C1 segment of cervical spinal cord (tissue), 14 donors: Measurements from ENCODE around the gene EFL1.
"Not testable (repeated sequence)": the region's sequence is repeated elsewhere in the genome, so short reads cannot be mapped to it uniquely, and the experiment has no call there.

ENCODE experiments used
- DNase-seq, 14 donors: peaks; one replicate each; lab custom pipeline; 2025; lab: John Stamatoyannopoulos, UW

The EFL1 gene

GRCh38 chr15:82281276-82281675 is 18.7 kb upstream of the EFL1 start:
- DNase-seq: not testable (repeated sequence)

DNA sequence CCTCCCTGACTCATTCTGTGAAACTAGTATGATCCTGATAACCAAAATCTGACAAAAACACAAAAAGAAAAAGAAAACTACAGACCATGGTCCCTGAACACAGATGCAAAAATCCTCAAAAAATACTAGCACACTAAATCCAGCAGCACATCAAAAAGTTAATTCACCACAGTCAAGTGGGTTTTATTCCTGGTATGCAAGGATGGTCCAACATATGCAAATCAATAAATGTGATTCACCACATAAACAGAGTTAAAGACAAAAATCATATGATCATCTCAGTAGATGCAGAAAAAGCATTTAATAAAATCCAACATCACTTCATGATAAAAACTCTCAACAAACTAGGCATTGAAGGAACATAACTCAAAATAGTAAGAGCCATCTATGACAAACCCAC is 12.9 kb upstream of the EFL1 start:
- no peak for DNase-seq

GRCh38 chr15:82272154-82272553 is 9.6 kb upstream of the EFL1 start:
- no peak for DNase-seq

DNA sequence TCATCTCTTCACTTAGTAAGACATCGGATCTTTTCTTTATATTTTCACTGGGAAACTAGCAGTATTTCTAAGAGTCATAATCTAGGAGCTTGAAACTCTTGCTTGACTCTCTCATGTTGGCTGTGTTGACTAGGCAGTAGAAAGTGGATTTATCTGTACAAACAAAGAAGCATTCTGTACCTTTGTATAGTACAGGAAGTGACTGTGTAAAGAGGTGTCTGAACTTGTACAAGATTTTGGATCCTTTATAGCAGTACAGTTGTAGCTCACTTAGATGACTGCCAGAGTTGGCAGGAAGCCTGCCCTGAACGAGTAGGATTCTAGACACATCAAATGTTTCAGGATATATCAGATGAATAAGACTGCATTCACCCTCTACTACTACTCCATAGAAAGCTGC is 5.9 kb upstream of the EFL1 start:
- DNase-seq: not testable (repeated sequence)

GRCh38 chr15:82267137-82267536 is 4.6 kb upstream of the EFL1 start:
- not testable (repeated sequence) for DNase-seq

DNA sequence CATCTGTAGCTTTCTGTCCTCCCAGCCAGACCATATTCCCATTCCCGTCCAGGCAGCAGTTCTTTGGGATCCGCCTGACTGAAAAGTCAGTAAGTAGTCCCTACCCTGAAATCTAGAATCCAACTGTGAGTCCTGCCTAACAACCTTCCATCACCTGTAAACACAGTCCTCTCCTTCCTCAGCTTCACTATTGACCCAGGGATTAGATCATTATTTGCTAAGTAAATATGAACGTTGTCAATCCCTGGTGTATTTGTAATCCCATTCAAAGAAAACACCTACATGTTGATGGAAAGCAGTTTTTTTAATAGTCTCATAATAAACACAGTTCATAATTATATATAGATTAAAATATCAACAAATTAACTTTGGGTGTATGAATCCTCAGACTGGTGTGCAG is 816 bp upstream of the EFL1 start:
- no peak for DNase-seq

DNA sequence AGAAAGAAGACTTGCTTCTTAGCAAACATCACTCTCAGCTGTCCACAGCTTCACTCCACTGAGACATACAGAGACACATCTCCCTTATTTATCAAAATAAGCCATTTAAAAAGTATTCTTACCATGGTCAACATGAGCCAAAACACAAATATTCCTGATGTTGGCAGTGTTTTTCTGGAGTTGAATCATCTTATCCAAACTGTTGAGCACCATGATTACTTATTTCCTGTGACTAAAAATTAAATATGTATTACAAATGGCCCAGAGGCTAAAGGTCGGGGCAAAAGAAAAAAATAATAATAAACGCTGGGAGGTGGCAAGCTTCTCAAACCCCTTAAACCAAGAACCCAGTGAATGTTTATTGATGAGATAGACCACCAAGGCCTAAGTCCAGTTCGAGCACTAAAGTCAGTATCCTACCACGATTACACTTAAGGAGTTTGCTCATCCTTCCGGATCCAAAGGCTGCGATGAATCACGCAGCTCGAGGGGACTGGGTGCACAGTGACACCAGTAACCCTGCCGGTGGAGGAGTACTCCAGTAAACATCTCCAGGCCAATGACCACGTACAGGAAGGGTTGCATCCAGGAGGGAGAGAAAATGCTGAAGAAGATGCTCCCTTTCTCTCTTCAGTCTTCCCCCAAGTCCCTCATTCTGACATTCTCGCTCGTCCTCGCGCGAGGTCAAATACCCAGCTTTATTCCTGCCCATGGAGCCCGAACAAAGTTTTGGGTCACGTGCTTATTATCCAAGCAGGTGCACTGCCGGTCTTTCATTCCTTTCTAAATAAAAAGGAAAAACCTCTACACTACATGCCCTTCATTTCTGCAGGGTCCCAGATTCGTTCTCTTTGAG is 740 bp downstream of the EFL1 start:
- DNase-seq: peak in 2 of 14 donors; percentile 5 to 30

DNA sequence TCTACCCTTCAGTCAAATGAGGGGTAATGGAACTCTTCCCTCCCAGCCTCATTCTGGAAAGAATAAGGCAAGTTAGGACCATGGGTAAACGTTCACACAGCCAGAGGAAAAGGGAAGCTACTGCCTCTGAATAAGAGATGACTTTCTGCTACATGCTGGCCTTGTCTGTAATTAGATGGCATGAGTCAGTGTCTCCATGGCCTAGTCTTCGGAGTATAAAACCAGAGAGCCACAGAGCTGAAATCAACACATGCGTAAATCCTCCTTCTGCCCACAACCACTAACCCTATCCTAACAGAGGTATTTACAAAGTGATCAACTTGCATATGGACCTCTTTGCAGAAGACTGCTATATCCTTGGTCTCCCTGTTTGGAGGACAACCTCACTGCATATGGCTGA is 14.3 kb downstream of the EFL1 start:
- not testable (repeated sequence) for DNase-seq

DNA sequence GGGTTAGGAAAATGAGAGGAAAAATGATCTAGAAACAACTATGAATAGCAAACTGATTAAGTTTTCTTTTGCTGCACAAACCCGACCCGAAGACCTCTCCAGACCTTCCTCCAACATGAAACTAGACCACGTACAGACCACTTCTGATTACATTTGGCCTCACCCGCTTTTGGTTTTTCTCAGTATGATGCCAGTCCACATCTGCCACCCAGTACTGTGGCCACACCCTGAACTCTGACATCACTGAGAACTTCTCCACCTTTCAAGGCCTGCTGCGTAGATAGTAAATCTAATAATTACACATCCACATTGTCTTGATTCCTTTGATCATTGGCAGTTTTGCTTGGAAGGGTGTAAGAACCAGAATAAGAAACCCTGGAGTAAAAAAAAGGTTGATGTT is 16.6 kb downstream of the EFL1 start:
- DNase-seq: not testable (repeated sequence)

DNA sequence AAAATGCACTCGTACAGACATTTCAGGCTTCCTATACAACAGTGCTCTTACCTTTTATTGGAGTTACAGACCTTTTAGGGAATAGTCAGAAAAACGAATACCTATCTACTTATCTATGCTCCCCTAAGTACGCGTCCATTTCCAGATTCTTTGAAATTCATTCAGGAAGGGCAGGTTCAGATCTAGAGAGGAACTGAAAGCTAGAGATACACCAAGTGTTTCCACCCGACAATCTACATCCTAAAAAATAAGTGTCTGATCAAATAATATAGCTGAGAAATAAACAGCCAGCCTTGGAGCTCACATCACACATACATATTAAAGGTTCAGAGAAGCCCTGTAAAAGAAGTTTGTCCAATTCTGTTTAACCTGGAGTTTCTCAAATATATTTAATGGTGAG is 18.9 kb downstream of the EFL1 start:
- not testable (repeated sequence) for DNase-seq

GRCh38 chr15:82241836-82242499 is 20.6 kb downstream of the EFL1 start:
- DNase-seq: not testable (repeated sequence)

DNA sequence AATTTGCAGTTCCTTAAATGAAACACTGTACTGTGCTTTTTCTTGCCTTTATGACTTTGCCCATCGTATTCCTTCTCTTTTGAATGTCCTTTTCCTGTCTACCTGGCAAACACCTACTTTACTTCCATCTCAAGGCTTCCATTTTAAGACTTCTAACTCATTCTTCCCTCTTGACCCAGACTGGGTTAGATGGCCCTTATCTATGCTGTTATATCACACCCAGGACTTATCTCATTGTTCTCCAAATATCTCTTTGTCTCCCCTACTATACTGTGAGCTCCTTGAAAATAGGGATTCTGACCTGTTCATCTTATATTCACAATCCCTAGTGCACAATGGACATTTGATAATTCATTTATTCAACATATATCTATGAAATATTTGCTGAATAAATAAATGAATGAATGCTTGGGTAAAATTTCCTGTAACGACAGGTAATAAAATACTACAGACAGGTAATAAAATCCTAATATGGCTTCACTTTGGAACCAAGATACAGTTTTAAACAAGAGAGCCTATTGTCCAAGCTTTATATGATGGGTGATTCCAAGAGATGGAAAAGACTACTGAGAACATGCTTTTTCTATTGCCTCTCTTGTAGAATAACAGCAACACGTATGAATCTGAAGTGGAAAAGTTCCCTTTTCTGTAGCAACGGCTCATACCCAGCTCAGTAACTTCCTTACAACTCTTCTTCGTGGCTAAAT is 22.7 kb downstream of the EFL1 start:
- DNase-seq: no peak

DNA sequence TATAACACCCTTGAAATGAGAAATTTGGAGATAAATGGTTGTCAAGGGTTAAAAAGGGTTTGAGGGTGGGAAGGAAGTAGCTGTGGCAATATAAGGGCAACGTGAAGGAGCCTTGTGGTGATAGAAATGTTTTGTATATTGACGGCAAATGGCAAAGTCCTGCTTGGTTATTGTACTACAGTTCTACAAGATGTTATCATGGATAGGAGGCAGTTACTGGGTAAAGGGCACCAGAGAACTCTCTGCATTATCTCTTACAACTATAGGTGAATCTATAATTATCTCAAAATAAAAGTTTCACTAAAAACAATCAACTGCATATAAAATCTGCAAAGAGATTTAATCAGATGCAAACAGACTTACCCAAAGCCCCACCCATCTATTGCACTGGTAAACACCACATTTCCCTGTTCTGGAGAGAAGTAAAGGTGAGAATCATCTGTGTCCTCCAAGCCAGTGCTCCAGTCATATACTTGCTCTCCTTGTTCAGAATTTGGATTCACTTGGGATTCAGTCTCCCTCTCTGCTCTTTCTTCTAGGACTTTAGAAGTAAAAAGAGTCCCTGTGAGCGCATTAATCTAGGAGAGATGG is 24.5 kb downstream of the EFL1 start:
- DNase-seq: not testable (repeated sequence)

DNA sequence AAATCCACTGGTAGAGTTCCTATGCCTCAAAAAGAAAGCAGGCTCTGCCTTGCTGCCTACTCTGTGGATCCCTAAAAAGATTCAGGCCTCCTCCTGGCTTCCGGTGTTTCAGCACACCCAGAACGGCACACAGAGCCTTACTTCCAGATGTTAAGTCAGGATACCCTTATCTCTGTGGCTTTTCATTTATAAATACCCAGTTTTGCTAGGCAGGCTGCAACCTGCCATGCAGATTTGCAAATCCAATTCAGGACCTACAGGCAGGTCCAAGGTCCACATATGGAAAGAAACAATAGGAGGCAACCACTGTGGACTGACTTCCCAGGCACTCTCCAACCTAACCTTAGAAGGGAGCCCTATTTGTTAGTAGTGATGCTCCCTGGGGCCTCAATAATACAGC is 30.7 kb downstream of the EFL1 start:
- DNase-seq: no peak

DNA sequence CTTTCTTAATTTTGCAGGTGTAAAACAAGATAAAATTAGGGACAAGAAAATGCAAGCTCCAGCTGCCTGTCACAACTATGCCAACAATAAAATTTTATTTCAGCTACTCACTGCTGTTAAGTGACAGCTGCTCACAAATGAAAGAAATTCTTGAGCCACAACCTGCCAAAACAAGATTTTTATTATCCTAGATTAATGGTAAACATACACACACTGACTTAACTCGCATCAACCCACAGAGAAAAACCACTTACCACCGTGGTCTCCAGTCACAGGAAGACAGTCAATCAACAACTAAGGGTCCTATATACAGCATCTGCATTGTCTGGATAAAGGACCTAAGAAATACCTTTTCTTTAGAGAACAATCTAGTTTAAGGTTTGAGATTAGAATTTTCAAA is 31.3 kb downstream of the EFL1 start:
- no peak for DNase-seq

GRCh38 chr15:82228750-82229149 is 33.8 kb downstream of the EFL1 start:
- DNase-seq: no peak

DNA sequence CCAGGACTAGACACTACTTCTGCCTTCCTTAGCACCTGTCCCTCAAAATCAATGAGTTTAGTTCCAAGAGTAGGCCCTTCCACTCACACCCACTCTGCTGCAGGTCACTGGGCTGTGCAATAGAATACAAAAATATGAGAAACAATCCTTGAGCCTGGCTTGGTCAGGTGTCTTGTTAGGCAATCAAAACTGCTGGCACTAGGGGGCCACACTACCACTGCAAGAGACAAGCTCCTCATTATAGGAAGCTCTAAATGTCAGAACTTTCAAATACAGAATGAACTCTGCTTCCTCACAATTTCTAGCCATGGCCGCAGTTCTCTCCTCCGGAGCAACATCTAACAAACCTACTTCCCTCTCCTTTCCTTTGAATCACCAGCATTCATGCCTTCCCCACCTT is 41.0 kb downstream of the EFL1 start:
- peak in 1 of 14 donors; percentile 1 for DNase-seq

DNA sequence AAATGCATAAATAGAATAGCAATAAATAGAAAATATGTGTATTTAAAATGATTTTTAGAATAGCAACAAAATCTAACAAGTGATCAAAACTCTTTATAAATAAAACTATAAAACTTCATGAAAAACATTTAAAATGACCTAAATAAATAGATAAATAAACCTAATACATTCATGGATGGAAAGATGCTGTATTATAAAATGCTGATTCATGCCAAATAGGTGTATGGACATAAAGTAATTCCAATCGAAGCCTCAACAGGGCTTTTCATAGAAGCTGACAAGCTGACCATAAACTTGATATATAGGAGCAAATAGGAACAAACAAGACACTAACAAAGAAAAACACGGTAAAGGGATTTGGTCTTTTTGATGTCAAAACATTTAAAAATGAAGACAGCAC is 46.4 kb downstream of the EFL1 start:
- DNase-seq: not testable (repeated sequence)

- DNase-seq: not testable (repeated sequence)
Measured at GRCh38 chr15:82212201-82212600, 50.3 kb downstream of the EFL1 start.

DNA sequence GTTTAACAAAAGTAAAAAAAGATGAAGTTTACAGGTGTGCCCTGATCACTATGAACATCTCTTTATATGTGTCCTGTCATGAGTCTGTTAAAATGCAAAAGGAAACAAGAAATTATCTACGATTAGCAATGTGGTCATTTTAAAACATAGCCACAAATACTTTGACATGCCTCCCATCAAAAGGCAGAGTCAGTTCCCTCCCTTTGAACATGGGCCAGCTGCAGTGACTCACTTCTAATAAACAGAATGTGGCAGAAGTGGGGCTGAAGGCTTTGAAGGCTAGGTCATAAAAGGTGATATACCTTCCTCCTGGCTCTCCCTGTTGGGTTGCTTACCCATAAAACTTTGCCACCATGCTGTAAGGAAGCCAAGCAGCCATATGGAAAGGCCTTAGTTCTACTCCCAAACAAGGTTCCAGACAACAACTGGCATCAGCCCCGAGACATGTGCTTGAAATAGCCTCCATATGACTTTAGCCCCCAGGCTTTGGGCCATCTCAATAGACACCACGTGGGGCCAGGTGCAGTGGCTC is 52.4 kb downstream of the EFL1 start:
- DNase-seq: not testable (repeated sequence)

- DNase-seq: not testable (repeated sequence)
Measured at GRCh38 chr15:82204575-82204974, 58.0 kb downstream of the EFL1 start.
